GM21526 (cell line): ENCODE data around the gene PLEKHH3.
"Not testable (repeated sequence)": the region's sequence is repeated elsewhere in the genome, so short reads cannot be mapped to it uniquely, and the experiment has no call there.

Source experiments
- ATAC-seq: cut with Tn5 transposase; IDR thresholded peaks from one replicate; pipeline ENCODE4 v1.9.1; 2021; ENCODE audit warnings: moderate library complexity; ENCODE audit not compliant: unreplicated experiment, low FRiP score

PLEKHH3 gene

GRCh38 chr17:42640121-42640520 lies 36.7 kb downstream of the PLEKHH3 start:
- no peak for ATAC-seq

- ATAC-seq: no peak
Measured at GRCh38 chr17:42639525-42640113, 37.2 kb downstream of the PLEKHH3 start.

GRCh38 chr17:42632949-42633444 lies 43.8 kb downstream of the PLEKHH3 start:
- ATAC-seq: no peak

GRCh38 chr17:42629411-42630009 lies 47.3 kb downstream of the PLEKHH3 start:
- ATAC-seq: no peak

- ATAC-seq: not testable (repeated sequence)
Measured at GRCh38 chr17:42627032-42627764, 49.6 kb downstream of the PLEKHH3 start.

GRCh38 chr17:42623732-42624596 lies 52.8 kb downstream of the PLEKHH3 start:
- no peak for ATAC-seq

- no peak for ATAC-seq
Measured at GRCh38 chr17:42623271-42623670, 53.5 kb downstream of the PLEKHH3 start.

GRCh38 chr17:42621987-42622386 lies 54.8 kb downstream of the PLEKHH3 start:
- ATAC-seq: not testable (repeated sequence)

GRCh38 chr17:42618442-42619150 lies 58.2 kb downstream of the PLEKHH3 start:
- ATAC-seq: peak; percentile 55

- peak; percentile 12 for ATAC-seq
Measured at GRCh38 chr17:42617956-42618431, 58.8 kb downstream of the PLEKHH3 start.
